Keratinocyte (primary cell): ENCODE data around the gene SOD1.
"Not testable (repeated sequence)": the region's sequence is repeated elsewhere in the genome, so short reads cannot be mapped to it uniquely, and the experiment has no call there.

Experiments
- EZH2 ChIP-seq: IDR thresholded peaks from one replicate; pipeline ENCODE4 v1.6.1; 2012; ENCODE audit warnings: inconsistent platforms, mild to moderate bottlenecking, low read length, moderate library complexity
- TF ChIP-seq, protein P1 (sequence below), 3 experiments: IDR thresholded peaks in 1 of 3; conservative IDR thresholded peaks in 1 of 3; optimal IDR thresholded peaks in 1 of 3; 2 replicates in 2 of 3; 3 replicates in 1 of 3; pipeline versions ENCODE3 to v1.5.1; 2011; ENCODE audit warnings: low read length in 3 of 3, mild to moderate bottlenecking in 3 of 3, moderate library complexity in 2 of 3, control low read depth in 1 of 3, inconsistent platforms in 1 of 3; ENCODE audit not compliant: insufficient read depth in 2 of 3; ENCODE audit errors: extremely low read depth in 1 of 3

DNA sequence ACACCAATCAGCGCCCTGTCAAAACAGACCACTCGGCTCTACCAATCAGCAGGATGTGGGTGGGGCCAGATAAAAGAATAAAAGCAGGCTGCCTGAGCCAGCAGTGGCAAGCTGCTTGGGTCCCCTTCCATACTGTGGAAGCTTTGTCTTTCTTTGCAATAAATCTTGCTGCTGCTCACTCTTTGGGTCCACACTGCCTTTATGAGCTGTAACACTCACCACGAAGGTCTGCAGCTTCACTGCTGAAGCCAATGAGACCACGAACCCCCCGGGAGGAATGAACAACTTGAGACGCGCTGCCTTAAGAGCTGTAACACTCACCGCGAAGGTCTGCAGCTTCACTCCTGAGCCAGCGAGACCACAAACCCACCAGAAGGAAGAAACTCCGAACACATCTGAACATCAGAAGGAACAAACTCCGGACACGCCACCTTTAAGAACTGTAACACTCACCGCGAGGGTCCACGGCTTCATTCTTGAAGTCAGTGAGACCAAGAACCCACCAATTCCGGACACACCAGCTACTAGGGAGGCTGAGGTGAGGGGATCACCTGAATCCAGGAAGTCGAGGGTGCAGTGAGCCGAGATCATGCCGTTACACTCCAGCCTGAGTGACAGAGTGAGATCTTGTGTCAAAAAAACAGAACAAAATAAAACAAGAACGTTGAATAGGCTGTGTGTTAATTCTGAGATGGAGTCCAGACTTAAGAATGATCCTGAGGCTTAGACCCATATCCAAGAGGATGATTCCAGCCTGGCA, 4.5 kb upstream of the SOD1 start:
- TF ChIP-seq, protein P1, sequence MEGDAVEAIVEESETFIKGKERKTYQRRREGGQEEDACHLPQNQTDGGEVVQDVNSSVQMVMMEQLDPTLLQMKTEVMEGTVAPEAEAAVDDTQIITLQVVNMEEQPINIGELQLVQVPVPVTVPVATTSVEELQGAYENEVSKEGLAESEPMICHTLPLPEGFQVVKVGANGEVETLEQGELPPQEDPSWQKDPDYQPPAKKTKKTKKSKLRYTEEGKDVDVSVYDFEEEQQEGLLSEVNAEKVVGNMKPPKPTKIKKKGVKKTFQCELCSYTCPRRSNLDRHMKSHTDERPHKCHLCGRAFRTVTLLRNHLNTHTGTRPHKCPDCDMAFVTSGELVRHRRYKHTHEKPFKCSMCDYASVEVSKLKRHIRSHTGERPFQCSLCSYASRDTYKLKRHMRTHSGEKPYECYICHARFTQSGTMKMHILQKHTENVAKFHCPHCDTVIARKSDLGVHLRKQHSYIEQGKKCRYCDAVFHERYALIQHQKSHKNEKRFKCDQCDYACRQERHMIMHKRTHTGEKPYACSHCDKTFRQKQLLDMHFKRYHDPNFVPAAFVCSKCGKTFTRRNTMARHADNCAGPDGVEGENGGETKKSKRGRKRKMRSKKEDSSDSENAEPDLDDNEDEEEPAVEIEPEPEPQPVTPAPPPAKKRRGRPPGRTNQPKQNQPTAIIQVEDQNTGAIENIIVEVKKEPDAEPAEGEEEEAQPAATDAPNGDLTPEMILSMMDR (optimal IDR thresholded peaks at IDR 0.05 in 1 of 3, IDR thresholded peaks at IDR 0.05 in 1 of 3, conservative IDR thresholded peaks at IDR 0.05 in 1 of 3; ENCODE audit: extremely low read depth in 1 of 3, insufficient read depth in 2 of 3, low read length in 3 of 3), result not testable (repeated sequence)
- TF ChIP-seq EZH2, result not testable (repeated sequence)
